ENCODE measurements around the gene TARS1.

The TARS1 gene

DNA sequence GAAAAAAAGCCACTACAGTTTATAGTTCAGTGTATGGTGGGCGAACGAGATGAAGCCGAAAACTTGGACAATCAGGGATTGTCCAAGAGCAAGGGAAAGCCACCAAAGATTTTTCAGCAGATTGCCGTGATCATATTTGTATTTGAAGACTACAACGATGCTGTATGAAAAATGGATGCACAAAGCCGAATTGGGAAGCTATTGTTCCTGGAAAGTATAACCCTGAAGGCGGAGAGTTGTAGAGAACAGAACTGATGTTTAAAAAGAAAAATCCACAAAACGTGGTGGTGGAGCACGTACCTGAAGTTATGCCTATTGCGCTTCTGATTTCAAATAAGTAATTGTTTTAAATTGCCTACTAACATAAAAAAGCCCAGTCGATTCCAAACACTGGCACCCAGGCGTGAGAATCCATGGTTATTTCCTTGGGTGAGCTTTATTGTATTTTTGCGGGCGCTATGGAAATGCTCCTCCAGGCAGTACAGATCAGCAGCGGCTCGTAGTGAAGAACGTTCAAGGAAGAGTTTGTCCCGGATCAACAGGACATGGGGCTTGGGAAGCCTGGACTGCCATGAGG is 772 bp upstream of the TARS1 start:
- DNase-seq (ENCODE audit: low spot score) = no peak

DNA sequence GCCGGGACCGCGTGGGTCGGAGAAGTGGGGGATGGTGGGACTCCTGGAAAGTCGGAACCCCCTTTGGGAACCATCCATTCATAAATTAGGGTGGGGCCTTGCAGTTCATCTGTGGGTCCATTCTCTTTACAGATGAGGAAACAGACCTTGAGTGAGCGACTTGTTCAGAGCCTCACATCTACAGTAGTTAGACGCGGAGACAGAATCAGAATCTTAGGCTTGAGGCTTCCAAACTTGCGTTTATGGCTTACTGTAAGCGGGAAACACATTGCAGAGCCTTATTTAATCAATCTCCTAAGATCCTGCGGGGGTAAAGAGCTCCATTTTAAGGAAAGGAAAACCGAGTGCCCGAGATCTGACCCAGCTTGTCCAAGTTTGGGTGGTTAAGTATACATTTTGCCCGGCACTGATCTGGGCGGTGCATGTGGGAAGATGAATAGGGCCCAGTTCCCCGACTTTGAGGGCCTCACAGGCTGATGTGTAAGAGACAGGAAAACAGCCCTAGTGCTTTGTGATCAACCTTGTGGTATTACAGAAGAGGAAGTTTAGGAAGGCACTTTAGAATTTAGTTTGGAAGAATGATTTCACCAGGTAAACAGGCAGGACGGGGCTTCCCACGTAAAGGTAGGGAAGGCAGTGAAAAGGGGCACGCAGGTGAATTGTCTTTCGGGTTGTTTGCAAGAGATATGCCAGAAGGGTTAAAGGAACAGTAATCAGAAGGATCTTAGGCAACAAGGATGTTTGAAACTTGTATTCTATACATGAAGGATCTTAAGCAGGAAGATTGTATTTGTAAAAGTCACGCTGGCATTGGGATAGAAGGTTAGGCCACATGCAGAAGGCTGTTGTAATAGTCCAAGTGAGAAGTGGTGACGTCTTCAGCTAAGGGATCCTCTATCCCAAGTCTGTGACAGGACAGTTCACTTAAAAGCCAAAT is 744 bp downstream of the TARS1 start:
- peak; percentile 41 for DNase-seq (ENCODE audit: low spot score)

DNA sequence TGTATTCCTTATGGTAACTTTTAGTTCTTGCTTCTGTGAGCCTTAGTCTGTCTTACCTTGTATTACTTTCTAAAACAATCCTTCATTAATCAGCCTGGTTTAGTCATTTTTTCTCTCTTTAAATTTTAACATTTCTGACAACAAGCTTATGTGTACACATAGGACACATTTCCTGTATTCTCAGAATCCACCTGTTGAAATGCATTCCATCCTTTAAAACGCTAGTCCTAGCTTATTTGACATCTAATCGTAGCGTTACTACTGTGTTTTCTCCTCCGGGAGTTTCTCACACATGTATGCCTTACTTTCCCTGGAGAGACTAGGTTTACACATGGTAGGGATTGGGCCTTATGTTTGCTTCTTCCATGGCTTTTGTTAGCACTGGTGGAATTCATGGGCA is 3.8 kb downstream of the TARS1 start:
- no peak for DNase-seq (ENCODE audit: low spot score)

DNA sequence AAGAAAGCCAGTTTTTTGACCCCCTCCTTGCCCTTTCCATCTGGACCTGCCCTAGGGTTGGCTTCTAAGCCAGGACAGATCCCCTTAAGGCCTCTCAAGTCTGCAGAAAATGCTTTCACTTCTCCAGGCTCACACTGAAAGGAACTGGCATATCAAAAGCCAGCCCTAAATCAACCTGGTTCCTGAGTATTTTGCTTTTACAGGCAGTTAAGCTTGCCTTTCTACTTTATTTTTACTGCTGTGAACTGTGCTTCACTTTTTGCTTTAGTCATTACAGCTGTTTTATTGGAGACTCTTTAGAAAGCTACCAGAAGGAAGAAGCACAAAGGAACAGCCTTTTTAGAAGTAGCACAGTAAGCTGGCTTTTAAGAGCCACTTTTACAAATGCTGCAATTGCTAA is 5.0 kb downstream of the TARS1 start:
- DNase-seq (ENCODE audit: low spot score) = no peak

DNA sequence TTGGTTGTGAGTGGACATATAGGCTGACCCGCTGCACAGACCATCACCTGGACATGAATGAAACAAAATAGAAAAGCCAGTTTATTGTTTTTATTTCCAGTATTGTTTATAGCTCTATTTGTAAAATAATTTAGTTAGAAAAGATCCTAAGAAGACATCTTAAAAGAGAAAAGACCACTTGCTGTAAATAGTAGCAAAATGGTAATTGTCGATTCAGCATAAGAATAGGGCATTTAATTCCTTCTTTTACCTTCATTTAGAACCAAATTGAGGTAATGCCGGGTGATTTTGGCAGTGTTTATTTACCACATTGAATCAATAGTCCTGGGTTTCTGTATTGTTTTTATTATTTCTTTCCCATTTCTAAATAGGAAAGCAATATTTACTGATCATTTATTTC is 7.4 kb downstream of the TARS1 start:
- DNase-seq (ENCODE audit: low spot score) = no peak

DNA sequence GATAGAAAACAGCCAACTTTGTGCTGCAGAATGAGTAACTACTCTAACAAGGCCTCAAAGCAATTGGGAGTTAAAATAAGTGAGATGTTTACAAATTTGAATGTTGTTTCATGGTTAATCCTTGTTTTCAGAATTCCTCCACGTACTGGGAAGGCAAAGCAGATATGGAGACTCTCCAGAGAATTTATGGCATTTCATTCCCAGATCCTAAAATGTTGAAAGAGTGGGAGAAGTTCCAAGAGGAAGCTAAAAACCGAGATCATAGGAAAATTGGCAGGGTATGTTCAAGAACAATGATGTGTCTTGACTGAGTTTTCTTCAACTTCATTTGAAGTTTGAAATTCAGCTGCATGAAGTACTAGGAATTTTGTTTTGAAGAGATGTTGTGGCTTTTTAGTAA is 16.4 kb downstream of the TARS1 start:
- DNase-seq (ENCODE audit: low spot score) = no peak

DNA sequence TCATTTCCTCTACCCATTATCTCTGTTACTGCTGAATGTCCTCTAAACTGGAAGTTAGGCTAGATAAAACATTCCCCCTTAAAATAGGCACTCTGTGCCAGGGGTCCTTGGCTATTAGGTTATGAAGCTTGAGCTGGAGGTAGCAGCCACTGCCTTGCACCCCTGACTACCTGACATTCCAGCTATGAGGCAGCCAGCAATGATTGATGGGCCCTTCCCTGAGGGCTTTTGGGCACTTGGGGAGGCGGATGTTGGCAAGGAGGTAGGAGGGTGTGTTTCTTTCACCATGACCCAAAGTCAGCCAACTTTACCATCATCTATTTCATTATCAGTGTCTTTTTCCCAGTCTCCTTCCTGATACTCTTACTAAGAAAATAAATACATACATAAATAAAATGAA is 17.1 kb downstream of the TARS1 start:
- DNase-seq (ENCODE audit: low spot score) = no peak

DNA sequence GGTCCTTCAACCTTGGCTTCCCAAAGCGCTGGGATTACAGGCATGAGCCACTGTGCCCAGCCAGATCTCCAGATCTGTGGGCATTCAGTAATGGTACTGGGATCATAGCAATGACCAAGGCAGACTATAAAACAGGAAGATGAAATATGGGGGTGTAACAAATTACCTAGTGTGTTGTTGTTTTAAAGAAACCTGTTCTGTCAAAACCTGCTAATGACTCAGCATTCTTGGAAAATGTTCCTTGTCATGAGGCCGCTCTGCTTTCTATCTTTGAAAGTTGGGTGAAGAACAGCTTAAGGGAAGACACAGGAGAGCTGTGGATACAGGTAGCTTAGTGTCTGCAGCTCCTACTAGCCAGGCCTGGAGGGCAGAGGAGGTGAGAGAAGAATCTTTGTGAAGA is 19.4 kb downstream of the TARS1 start:
- DNase-seq (ENCODE audit: low spot score) = no peak

DNA sequence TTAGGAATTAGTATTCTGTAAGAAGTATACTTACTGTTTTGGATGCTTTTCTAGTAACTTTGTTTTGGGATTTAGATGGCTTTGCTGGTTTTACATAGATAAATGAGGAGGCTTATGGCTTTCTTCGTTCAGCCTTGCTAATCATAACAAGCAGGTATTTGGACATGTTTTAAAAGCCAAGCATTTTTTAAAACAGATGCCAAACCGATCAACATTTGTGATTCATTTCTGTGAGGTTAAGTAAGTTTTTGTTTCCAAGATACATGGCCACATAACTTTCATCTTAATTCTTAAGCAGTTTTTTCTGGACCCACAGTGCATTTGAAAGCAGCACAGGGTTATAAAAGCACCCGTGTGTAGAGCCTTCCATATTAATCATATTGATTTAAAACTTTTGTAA is 21.7 kb downstream of the TARS1 start:
- no peak for DNase-seq (ENCODE audit: low spot score)

DNA sequence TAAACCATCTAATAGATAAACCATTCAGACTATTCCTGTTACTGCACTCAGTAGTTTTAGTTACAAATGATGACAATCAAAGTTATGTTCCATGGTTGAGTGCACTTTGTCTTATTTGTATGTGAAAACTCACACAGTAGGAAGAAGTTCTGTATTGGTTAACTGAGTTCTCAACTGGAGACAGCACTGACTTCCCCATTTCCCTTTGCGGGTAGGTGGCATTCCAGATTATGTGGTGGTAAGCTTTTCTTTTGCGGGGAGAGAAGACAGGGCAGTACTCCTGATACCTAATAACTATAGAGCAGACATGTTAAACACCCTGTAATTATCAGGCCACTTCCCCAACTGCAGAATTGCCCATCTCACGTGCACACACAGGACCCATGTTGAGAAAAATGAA is 24.4 kb downstream of the TARS1 start:
- DNase-seq (ENCODE audit: low spot score) = no peak

DNA sequence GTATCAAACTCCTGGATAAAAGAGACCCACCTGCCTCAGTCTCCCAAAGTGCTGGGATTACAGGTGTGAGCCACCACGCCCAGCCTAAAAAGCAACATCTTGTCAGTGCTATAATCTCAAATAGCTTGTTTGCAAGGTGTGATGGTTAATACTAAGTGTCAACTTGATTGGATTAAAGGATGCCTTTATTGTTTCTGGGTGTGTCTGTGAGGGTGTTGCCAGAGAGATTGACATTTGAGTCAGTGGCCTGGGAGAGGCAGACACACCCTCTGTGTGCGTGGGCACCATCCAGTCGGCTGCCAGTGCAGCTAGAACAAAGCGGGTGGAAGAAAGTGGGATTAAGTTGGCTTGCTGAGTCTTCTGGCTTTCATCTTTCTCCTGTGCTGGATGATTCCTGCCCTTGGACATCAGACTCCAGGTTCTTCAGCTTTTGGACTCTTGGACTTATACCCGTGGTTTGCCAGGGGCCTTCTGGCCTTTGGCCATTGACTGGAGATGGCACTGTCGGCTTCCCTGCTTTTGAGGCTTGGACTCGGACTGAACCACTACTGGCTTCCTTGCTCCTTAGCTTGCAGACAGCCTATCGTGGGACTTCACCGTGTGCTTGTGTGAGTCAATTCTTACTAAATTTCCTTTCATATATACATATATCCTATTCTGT is 28.1 kb downstream of the TARS1 start:
- no peak for DNase-seq (ENCODE audit: low spot score)

DNA sequence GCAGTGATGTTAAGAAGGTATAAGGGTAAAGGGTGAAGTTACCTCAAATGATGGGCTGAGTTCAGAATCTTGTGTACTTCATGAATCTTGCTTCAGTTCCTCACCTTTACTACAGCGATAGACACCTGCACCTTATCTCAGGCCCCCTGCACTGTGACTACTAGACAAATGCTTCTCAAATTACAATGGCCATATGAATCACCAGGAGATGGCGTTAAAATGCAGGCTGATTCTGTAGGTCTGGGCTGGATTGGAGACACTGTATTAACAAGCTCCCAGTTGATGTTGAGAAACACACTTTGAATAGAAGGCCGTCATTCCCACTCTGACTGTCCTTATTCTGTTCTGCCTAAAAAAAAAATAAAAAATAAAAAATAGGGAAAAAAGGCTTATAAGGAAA is 29.8 kb downstream of the TARS1 start:
- DNase-seq (ENCODE audit: low spot score) = peak; percentile 28

DNA sequence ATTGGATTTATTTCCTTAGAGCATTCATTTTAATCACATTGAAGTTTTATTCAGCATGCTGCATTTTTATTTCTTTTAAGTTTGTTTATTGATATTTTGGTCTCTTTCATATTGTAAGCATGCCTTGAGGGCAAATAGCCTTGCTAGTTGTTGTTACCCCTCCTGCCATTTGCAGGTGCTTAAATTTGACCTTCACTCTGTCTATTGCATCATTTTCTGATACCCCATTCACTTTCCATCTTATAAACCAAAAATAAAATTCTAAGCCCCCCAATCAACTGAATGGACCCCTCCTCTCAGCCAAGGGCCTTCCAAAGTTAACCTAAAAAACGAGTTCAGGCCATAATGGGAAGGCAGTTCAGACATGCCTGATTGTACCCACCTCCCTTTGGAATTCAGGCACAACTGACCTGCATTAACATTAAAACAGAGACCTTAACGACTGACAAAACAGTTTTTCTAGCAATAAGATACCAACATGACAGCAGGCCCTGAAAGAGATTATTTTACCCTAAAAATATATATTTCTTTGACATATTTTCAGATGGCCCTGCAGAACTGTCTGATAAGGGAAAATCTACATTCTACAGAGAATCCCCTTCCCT is 32.1 kb downstream of the TARS1 start:
- no peak for DNase-seq (ENCODE audit: low spot score)

DNA sequence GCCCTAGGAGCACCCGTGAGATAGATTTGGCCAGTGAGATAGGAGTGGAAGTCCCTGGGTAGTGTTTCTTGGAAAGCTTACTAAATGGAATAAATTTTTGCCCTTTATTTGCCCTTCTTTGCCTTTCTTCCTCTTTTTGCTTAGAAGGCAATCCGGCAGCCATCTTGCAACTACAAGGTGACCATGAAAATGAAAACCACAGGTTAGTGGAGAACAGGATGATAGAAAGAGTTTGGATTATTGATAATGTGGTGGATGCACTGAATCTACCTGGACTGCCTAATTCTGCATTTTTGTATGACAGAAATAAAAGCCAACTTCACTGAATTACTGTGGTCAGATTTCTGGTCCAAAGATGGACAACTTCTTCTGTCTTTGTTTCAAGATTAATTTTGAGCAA is 33.2 kb downstream of the TARS1 start:
- no peak for DNase-seq (ENCODE audit: low spot score)

DNA sequence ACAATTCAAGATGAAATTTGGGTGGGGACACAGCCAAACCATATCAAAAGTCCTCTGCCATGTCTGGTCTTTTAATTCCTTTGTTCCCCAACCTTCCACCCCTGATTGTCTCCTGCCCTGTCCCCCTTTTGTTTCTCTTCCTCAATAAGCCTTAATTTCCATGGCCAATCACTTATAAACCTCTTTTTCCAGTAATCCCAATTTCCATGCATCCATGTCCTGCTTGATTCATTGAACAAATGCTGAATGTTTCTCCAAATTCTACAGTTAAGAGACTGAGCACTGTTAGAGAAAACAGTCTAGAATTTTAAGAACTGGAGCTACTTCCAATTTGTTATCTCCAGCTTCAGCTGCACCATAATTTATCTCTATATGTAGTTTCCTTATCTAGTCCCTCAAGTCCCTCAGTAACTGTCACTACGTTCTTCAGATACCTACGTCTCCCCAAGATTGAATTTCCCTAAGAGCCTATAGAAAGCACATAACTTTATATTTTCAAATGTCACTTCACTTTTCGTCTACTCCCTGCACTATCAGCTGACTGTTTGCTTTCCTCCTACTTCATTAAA is 34.2 kb downstream of the TARS1 start:
- DNase-seq (ENCODE audit: low spot score) = no peak

DNA sequence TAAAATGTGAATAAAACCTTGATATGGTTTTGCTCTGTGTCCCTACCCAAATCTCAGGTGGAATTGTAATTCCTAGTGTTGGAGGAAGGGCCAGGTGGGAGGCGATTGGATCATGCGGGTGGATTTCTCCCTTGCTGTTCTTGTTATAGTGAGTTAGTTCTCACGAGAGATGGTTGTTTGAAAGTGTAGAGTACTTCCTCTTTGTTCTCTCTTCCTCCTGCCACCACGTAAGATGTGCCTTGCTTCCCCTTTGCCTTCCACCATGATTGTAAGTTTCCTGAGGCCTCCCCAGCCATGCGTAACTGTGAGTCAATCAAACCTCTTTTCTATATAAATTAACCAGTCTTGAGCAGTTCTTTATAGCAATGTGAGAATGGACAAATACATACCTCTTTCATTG is 34.9 kb downstream of the TARS1 start:
- DNase-seq (ENCODE audit: low spot score) = no peak

DNA sequence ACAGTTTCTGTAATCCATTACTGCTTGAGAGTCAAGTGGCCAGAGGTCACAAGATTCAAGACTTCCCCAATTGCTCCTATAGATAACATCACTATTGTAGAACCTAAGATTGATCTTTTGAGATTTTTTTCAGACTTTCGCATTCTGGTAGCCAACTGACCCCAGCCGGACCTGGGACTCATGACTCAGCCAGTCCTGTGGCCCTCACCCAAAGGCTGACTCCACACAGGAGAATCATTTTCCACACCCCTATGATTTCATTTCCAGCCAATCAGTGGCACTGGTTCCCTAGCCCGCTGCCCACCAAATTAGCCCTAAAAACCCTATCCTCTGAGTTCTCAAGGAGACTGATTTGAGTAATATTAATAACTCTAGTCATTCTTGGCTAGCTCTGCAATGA is 36.2 kb downstream of the TARS1 start:
- no peak for DNase-seq (ENCODE audit: low spot score)

DNA sequence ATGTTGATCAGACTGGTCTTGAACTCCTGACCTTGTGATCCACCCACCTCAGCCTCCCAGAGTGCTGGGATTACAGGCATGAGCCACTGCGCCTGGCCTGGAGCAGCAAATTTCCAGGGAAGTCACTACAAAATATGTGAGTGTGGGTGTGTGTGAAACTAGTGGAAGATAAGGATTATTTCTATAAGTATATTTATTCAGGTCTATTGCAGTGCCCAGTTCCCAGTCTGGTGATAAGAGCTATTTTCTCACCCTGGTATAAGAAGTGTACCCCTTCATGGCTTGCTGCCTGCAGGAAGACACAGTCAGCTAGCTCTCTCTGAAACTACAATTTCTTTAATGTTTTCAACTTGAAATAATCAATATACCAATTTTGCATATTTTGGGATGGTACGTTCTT is 37.1 kb downstream of the TARS1 start:
- DNase-seq (ENCODE audit: low spot score) = no peak

DNA sequence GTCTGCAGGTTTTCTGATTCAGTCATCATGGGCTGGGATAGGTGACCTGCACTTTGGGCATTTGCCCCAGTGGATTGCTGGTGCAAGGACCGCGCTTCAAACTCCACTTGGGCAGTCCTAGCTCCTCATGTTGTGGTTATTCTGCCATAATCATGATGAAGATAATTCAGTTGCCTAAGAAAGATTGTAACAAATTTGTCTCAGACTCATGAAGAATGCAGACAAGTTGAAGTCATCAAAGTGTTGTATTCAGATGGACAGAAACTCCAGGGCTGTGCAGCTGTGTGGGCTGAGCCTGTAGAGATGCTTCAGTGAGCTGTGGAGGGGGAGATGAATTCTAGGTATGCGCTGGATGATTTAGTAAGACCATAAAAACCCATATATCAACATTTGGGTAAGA is 38.5 kb downstream of the TARS1 start:
- no peak for DNase-seq (ENCODE audit: low spot score)

DNA sequence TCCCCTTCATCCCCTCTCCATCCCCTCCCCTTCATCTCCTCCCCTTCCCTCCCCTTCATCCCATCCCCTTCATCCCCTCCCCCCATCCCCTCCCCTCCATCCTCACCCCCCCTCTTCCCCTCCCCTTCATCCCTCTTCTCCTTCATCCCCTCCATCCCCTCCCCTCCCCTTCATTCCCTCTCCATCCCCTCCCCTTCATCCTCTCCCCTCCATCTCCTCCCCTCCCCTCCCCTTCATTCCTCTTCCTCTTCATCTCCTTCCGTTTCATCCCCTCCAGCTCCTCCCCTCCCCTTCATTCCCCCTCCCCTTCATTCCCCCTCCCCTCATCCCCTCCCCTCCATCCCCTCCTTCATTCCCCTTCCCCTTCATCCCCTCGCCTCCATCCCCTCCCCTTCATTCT is 40.1 kb downstream of the TARS1 start:
- DNase-seq (ENCODE audit: low spot score) = no peak

DNA sequence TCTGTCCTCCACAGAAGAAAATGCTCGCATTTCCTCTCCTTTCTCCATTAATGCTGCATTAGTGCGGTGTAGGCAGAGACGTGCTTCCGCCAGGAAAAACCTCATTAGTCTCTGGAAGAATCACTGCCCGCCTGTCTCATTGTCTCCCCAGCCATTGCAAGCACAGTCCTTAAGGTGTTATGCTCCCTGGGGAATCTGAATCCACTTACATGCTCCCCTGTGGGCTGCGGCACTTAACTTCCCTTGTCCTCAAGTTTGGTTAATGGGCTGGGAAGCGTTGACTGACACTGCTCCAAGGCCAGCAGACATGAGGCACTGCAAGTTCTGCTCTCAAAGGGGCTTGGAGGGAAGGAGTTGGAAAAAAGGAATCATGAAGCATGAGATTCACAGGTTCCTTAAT is 41.6 kb downstream of the TARS1 start:
- DNase-seq (ENCODE audit: low spot score) = no peak

DNA sequence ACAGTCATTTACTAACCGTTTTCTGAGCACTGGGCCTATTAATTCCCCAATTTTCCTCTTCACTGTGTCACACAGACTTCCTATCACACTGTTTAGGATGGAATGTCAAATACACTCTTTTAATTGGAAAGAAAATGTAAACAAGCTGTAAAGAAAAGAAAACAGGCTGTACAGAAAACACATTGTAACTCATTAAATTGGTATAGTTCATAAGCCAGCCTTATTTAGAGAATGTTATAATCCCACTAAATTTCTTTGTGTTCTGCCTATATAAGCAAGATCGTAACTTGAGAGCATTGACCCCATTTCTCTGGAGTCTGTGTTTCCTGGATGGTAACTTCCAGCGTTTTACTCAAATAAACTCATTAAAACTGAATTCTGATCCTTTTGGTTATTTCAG is 46.5 kb downstream of the TARS1 start:
- DNase-seq (ENCODE audit: low spot score) = no peak

All from globus pallidus (tissue), 1 donor.